Endothelial cell of umbilical vein (primary cell): Measurements from ENCODE around the gene NCS1. TPM values are rescaled to one million over a fixed set of nuclear protein-coding genes. Genes with fewer than 3 reads are reported as not detected.

Experiments used
- BruUV-seq: library from RNA; stranded (reverse); fragments of 400-500 nt; replicated peaks from 2 replicates; lab custom pipeline; 2021; lab: Mats Ljungman, UMichigan
- CTCF ChIA-PET: fragments of 300-600, 350-600 bp; sonication (Branson Sonifier 250); formaldehyde crosslinking; loops from one replicate; lab custom pipeline; 2021; ENCODE audit warnings: antibody characterized with exemption, inconsistent platforms; lab: Charles Lee
- POLR2A ChIA-PET: fragments of 300-600, 350-600 bp; sonication (Branson Sonifier 250); formaldehyde crosslinking; loops from one replicate; lab custom pipeline; 2021; ENCODE audit warnings: antibody characterized with exemption, inconsistent platforms; lab: Charles Lee
- DNase-seq: peaks from one replicate; pipeline ENCODE4 v3.0.0-alpha.2; 2011; ENCODE audit warnings: low read depth, low spot score
- FAIRE-seq: peaks from 2 replicates; lab custom pipeline; 2011; peaks lifted over from hg19 to GRCh38; lab: Jason Lieb, UNC
- H2AFZ ChIP-seq: 2 replicates; pipeline ENCODE4 v1.6.0; 2012; ENCODE audit warnings: low read depth, low read length, control low read depth, inconsistent platforms
- H3K27ac ChIP-seq: 2 replicates; pipeline ENCODE4 v1.5.1; 2011; ENCODE audit warnings: low read depth, mild to moderate bottlenecking, control low read depth, low read length, moderate library complexity; ENCODE audit not compliant: insufficient read depth
- H3K27me3 ChIP-seq, 2 experiments: 2 replicates each; pipeline versions ENCODE4 v1.6.0 to v1.6.1; 2011; ENCODE audit warnings: low read length in 2 of 2, mixed read lengths in 1 of 2; ENCODE audit not compliant: control insufficient read depth in 2 of 2, insufficient read depth in 2 of 2
- H3K36me3 ChIP-seq, 2 experiments: 2 replicates in 1 of 2; 3 replicates in 1 of 2; pipeline ENCODE4 v1.5.1; 2011; ENCODE audit warnings: low read length in 2 of 2, mild to moderate bottlenecking in 1 of 2, moderate library complexity in 1 of 2; ENCODE audit not compliant: control insufficient read depth in 2 of 2, insufficient read depth in 2 of 2; ENCODE audit errors: extremely low read depth in 1 of 2
- H3K4me1 ChIP-seq: 3 replicates; pipeline ENCODE4 v1.5.1; 2011; ENCODE audit warnings: mild to moderate bottlenecking, low read length; ENCODE audit not compliant: control insufficient read depth, insufficient read depth; ENCODE audit errors: extremely low read depth
- H3K4me2 ChIP-seq: 2 replicates; pipeline ENCODE4 v1.6.1; 2011; ENCODE audit warnings: low read length, control low read depth, mixed read lengths; ENCODE audit not compliant: insufficient read depth
- H3K4me3 ChIP-seq, 3 experiments: fragments of 200-600 bp in 1 of 3; sonication (generic), shearing (Covaris generic) in 1 of 3; replicated peaks in 1 of 3; 2 replicates each; pipeline ENCODE4 v1.5.1; 2011 to 2016; ENCODE audit warnings: control low read depth in 3 of 3, low read length in 3 of 3, mild to moderate bottlenecking in 2 of 3, inconsistent platforms in 1 of 3, low read depth in 1 of 3, moderate library complexity in 1 of 3; ENCODE audit not compliant: insufficient read depth in 1 of 3
- H3K79me2 ChIP-seq: 2 replicates; pipeline ENCODE4 v1.6.0; 2012; ENCODE audit warnings: low read length, inconsistent platforms; ENCODE audit not compliant: control insufficient read depth, insufficient read depth
- H3K9ac ChIP-seq: replicated peaks from 2 replicates; pipeline ENCODE3; 2011; ENCODE audit warnings: low read length, control low read depth; ENCODE audit not compliant: insufficient read depth; ENCODE audit errors: extremely low read depth
- H3K9me1 ChIP-seq: replicated peaks from 3 replicates; pipeline ENCODE4 v1.6.0; 2011; ENCODE audit warnings: mild to moderate bottlenecking, low read length; ENCODE audit not compliant: control insufficient read depth, insufficient read depth; ENCODE audit errors: extremely low read depth
- H3K9me3 ChIP-seq: replicated peaks from 2 replicates; pipeline ENCODE4 v1.5.1; 2012; ENCODE audit warnings: low read length, inconsistent platforms; ENCODE audit not compliant: control insufficient read depth, insufficient read depth
- H4K20me1 ChIP-seq: replicated peaks from 2 replicates; pipeline ENCODE3; 2011; ENCODE audit warnings: mild to moderate bottlenecking, low read length; ENCODE audit not compliant: control insufficient read depth, insufficient read depth; ENCODE audit errors: extremely low read depth
- EZH2 ChIP-seq: IDR thresholded peaks from 2 replicates; pipeline ENCODE4 v1.6.1; 2012; ENCODE audit warnings: borderline replicate concordance, low read depth, mild to moderate bottlenecking, moderate library complexity, low read length, inconsistent platforms; ENCODE audit not compliant: severe bottlenecking
- FOS ChIP-seq: IDR thresholded peaks from 2 replicates; pipeline ENCODE4 v1.6.1; 2011; ENCODE audit warnings: mild to moderate bottlenecking, low read length, moderate library complexity, borderline replicate concordance; ENCODE audit not compliant: insufficient read depth
- GATA2 ChIP-seq: IDR thresholded peaks from 2 replicates; pipeline ENCODE4 v1.7.0; 2011; ENCODE audit warnings: low read depth, mild to moderate bottlenecking, moderate library complexity, mixed read lengths, low read length; ENCODE audit not compliant: insufficient read length, insufficient read depth
- JUN ChIP-seq: IDR thresholded peaks from 2 replicates; pipeline ENCODE4 v1.6.1; 2011; ENCODE audit warnings: borderline replicate concordance, low read depth; ENCODE audit not compliant: insufficient read length, insufficient read depth
- MYC ChIP-seq: IDR thresholded peaks from one replicate; pipeline ENCODE4 v1.6.1; 2011; ENCODE audit warnings: mild to moderate bottlenecking, low read depth, low read length
- POLR2A ChIP-seq: IDR thresholded peaks from 2 replicates; pipeline ENCODE4 v1.6.1; 2012; ENCODE audit warnings: low read depth, mild to moderate bottlenecking, control low read depth, low read length
- POLR2AphosphoS5 ChIP-seq: IDR thresholded peaks from 2 replicates; pipeline ENCODE4 v1.6.1; 2012; ENCODE audit warnings: low read depth, mild to moderate bottlenecking, control low read depth, low read length, moderate library complexity; ENCODE audit not compliant: insufficient read depth
- dilution Hi-C: fragments of 300-500 bp; cut with MboI; formaldehyde crosslinking; loops from one replicate; pipeline ENCODE4 v1.15.0; 2019; ENCODE audit warnings: low sequenced_read_pairs; ENCODE audit not compliant: extremely low pct_ligation_motif_present
- intact Hi-C: fragments of 100-400 bp; cut with micrococcal nuclease; formaldehyde crosslinking; loops from one replicate; pipeline ENCODE4 v1.10.0; 2022
- polyA plus RNA-seq, 4 experiments: library from polyadenylated mRNA; depleted of rRNA in 3 of 4; stranded (reverse) in 3 of 4; unstranded in 1 of 4; fragments of >200 nt; gene quantifications; 2 replicates each; pipeline versions ENCODE4 v1.2.1 to v1.2.3, GENCODE V29; 2011 to 2012; ENCODE audit warnings: missing spikeins in 1 of 4
- total RNA-seq: library from RNA; stranded (reverse); gene quantifications from 2 replicates; pipeline ENCODE4 v1.2.3, GENCODE V29; 2021
- TF ChIP-seq, protein P1 (sequence below): IDR thresholded peaks from 2 replicates; pipeline ENCODE4 v1.6.1; 2011; ENCODE audit not compliant: insufficient read depth, insufficient read length
- TF ChIP-seq, protein P2 (sequence below), 2 donors: IDR thresholded peaks; 1 replicate in 1 of 2; 2 replicates in 1 of 2; pipeline ENCODE4 v1.5.1; 2011; ENCODE audit warnings: low read length in 2 of 2, mild to moderate bottlenecking in 2 of 2, moderate library complexity in 2 of 2, control low read depth in 1 of 2, inconsistent platforms in 1 of 2, low read depth in 1 of 2; ENCODE audit not compliant: insufficient read depth in 1 of 2; ENCODE audit errors: extremely low read depth in 1 of 2

NCS1 gene
- total and polyA plus RNA-seq, 2 donors (not counting 3 experiments of a cell fraction or from before 2014, with no cell fraction given), result 53.6 to 77.4 TPM

DNA sequence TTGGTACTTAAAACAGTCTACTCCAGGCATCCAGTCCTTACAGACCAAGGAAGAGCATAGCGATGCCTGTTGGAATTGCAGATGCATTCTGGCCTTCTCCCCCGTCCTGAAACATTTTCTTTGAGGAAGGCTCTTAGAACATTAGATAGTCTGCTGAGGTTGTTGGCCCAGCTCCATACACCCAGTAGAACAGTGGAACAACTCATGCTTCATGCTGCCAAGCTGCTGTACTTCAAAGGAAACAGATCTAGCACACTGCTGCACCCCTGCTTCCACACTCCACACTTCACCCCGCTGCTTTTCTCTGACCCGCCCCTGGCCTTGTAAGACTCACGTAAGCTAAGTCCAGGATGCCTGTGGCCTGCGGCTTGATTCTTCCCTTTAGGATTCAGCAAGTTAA, 33.4 kb upstream of the NCS1 start:
- H3K4me3 ChIP-seq, result no peak overlapping the region
- dilution Hi-C loops (no loop called here), intact Hi-C loops (no loop called here)
- H3K9me3 ChIP-seq, result no peaks in the 10 kb centered on the region
- no peak overlapping the region for H2AFZ ChIP-seq
- POLR2A ChIA-PET, result interaction anchor here (0.7 kb wide), 1 partner anchor 156 kb away, joined by 3 read pairs; no protein-coding TSS in a partner anchor
- H3K9ac ChIP-seq, result no peak overlapping the region
- H3K79me2 ChIP-seq, result no peaks in the 10 kb centered on the region
- BruUV-seq, result TSS peak; percentile 6
- peak; percentile 74 for DNase-seq
- peaks cover 18% of the 10 kb centered on the region for H3K4me1 ChIP-seq
- TF ChIP-seq POLR2A, result no peak
- TF ChIP-seq EZH2, result no peak
- no peak for TF ChIP-seq GATA2
- TF ChIP-seq FOS, result no peak
- TF ChIP-seq, protein P1, sequence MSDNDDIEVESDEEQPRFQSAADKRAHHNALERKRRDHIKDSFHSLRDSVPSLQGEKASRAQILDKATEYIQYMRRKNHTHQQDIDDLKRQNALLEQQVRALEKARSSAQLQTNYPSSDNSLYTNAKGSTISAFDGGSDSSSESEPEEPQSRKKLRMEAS, result no peak
- no peak for TF ChIP-seq POLR2AphosphoS5
- no peak for TF ChIP-seq JUN
- no peak for TF ChIP-seq MYC
- TF ChIP-seq, protein P2, sequence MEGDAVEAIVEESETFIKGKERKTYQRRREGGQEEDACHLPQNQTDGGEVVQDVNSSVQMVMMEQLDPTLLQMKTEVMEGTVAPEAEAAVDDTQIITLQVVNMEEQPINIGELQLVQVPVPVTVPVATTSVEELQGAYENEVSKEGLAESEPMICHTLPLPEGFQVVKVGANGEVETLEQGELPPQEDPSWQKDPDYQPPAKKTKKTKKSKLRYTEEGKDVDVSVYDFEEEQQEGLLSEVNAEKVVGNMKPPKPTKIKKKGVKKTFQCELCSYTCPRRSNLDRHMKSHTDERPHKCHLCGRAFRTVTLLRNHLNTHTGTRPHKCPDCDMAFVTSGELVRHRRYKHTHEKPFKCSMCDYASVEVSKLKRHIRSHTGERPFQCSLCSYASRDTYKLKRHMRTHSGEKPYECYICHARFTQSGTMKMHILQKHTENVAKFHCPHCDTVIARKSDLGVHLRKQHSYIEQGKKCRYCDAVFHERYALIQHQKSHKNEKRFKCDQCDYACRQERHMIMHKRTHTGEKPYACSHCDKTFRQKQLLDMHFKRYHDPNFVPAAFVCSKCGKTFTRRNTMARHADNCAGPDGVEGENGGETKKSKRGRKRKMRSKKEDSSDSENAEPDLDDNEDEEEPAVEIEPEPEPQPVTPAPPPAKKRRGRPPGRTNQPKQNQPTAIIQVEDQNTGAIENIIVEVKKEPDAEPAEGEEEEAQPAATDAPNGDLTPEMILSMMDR (IDR thresholded peaks at IDR 0.05; ENCODE audit: extremely low read depth in 1 of 2, insufficient read depth in 1 of 2, low read depth in 1 of 2, low read length in 2 of 2), result no peak
- no peak overlapping the region for H3K27ac ChIP-seq
- no peak overlapping the region for H3K4me2 ChIP-seq
- peaks cover 0 to 3% of the 10 kb centered on the region in 2 experiments for H3K27me3 ChIP-seq
- peak; percentile 77 for FAIRE-seq
- no peaks in the 10 kb centered on the region for H3K9me1 ChIP-seq
- CTCF ChIA-PET, result interaction anchor here (1.0 to 1.1 kb wide), 3 partner anchors 13 to 97 kb away, joined by 3 to 4 read pairs (median 4); no protein-coding TSS in a partner anchor
- H3K36me3 ChIP-seq, result peaks cover 0 to 3% of the 10 kb centered on the region in 2 experiments
- H4K20me1 ChIP-seq, result no peaks in the 10 kb centered on the region
